GM12864 (cell line): ENCODE results near the gene DKKL1.

Source experiments
- DNase-seq: peaks from one replicate; pipeline ENCODE4 v3.0.0-alpha.2; 2011; ENCODE audit warnings: low read depth
- H3K4me3 ChIP-seq: 2 replicates; pipeline ENCODE4 v1.5.1; 2011; ENCODE audit warnings: mild to moderate bottlenecking, low read depth, low read length, control low read depth
- TF ChIP-seq, protein P1 (sequence below): IDR thresholded peaks from 2 replicates; pipeline ENCODE4 v1.5.1; 2011; ENCODE audit warnings: low read depth, mild to moderate bottlenecking, moderate library complexity, low read length, control low read depth, inconsistent platforms; ENCODE audit errors: missing control alignments

DKKL1 gene

DNA sequence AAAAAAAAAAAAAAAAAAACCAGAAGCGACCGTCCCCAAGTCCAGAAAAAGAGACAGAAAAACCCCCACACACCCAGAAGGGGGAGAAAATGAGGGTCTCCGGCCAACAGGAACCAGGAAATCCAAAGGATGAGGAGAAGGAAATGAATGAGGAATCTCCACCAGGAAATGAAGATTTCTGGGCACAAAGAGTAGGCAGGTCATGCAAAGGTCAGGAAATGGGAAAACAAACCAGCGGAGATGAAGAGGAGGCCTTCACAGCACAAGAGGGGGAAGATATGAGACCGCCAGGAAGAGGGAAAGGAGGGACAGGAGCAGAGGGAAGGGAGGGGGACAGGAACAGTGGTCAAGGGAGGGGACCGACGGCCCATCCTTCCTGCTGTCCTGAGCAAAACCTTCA is 7.3 kb upstream of the DKKL1 start:
- TF ChIP-seq, protein P1, sequence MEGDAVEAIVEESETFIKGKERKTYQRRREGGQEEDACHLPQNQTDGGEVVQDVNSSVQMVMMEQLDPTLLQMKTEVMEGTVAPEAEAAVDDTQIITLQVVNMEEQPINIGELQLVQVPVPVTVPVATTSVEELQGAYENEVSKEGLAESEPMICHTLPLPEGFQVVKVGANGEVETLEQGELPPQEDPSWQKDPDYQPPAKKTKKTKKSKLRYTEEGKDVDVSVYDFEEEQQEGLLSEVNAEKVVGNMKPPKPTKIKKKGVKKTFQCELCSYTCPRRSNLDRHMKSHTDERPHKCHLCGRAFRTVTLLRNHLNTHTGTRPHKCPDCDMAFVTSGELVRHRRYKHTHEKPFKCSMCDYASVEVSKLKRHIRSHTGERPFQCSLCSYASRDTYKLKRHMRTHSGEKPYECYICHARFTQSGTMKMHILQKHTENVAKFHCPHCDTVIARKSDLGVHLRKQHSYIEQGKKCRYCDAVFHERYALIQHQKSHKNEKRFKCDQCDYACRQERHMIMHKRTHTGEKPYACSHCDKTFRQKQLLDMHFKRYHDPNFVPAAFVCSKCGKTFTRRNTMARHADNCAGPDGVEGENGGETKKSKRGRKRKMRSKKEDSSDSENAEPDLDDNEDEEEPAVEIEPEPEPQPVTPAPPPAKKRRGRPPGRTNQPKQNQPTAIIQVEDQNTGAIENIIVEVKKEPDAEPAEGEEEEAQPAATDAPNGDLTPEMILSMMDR = no peak
- H3K4me3 ChIP-seq = no peak overlapping the region
- no peak for DNase-seq

GRCh38 chr19:49357186-49357585 is 6.5 kb upstream of the DKKL1 start:
- no peak overlapping the region for H3K4me3 ChIP-seq
- TF ChIP-seq, protein P1 = no peak
- DNase-seq = no peak

GRCh38 chr19:49359851-49360820 is 3.5 kb upstream of the DKKL1 start:
- TF ChIP-seq, protein P1 = no peak
- no peak for DNase-seq
- H3K4me3 ChIP-seq = no peak overlapping the region

DNA sequence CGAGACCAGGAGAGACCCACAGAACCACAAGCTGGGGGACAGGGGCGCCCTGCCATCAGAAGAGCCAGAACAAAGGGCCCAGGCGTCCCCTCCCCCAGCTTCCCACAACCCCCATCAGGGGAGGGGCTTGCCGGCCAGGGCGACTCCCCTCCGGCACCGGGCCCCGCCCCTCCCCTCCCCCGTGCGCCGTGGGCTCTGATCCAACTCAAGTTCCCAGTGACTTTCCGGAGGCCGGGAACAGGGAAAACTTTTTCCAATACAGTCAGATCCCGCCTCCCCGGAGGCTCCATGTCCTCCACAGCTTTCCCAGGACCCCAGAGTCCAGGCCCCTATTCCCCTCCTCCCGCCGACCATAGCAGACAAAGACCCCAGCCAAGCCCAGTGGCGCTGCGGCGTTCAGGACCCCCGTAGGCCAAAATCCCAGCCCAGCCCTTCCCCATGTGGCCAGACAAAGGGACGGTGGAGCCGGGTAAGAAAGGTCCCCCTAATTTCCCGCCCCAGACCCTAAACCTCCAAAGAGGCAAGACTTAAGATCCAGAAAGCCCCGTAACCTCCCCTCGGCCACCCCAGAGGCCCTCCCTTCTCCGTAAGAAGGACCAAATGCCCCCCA is 2.1 kb upstream of the DKKL1 start:
- DNase-seq = no peak
- H3K4me3 ChIP-seq = no peak overlapping the region
- TF ChIP-seq, protein P1 = no peak

DNA sequence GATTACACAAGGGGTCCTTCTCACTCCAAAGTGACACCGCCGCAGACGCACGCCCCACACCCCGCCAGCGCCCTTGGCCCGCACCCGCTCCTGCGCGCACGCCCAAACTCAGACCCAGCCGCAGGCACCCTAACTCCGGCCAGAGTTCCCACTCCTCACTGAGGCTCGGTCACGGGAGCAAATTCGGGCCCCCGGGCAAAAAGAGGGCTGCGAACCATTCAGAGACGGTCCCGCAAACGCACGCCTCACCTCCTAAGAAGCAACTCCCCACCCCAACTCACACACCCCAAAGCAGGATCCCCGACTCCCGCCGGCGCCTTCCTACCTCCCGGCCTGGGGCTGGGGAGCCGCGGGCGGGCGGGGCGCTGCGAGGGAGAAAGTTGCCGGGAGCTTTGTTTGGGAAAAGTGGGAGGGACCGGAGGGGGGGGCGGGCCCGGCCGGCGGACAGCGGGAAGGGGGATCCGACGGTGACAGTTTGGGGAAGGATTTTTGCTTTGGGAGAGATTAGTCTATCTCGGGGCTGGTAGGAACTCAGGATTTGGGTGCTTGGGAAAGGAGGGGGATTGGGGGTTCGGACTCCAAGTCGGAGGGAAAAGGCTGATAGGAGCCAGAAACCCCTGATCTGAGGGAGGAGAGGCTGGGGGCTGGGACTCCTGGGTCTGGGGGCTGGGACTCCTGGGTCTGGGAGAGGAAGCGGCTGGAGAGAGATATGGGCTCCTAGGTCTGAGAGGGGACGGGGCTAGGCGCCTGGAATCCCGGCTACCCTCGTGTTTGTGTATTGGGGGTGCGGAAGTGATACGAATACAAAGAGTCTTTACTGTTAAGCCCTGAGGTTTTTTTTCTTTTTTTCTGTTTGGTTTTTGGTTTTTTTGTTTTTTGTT is 1.4 kb upstream of the DKKL1 start, which contains the start of gene TEAD2:
Gene TEAD2, minus strand, starts transcription at position 369 of the 881 bp plus-strand sequence. CDS start 2,341 bp downstream, outside the sequence.
- TF ChIP-seq, protein P1 = no peak
- no peak for DNase-seq
- no peak within 1 kb of the TSS for H3K4me3 ChIP-seq

DNA sequence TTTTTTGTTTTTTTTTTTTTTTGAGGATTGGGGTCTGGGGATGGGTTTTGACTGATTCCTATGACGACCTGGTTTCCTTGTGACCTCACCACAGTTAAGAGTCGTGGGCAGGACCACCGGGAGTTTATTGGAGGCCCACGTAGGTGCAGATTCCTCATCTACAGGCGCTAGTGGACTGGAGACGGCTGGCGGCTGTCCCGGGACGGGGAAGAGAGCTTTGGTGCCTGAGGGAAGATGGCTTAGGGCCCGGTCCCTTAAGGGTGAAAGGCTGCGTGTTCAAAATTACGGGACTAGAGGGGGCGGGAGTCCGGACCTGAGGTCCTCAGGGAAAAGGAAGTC is 779 bp upstream of the DKKL1 start:
- H3K4me3 ChIP-seq = no peak overlapping the region
- no peak for DNase-seq
- TF ChIP-seq, protein P1 = no peak
